ENCODE measurements around the gene COPG2.

DNA sequence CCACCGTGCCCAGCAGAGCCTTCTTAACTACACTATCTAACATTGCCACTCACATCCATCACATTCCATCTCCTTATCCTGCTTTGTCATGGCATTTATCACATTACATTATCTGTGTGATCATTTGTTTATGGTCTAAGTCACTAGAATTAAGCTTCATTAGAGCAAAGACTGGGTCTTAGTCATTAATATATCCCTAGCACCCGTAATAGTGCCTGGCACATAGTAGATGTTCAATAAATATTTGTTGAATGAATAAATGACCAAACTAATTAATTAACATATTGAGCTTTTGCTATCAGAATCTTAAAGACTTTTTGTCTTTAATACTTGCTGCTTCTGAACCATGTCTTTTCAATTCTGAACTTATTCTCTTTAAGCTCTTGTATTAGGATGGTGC, 5.9 kb upstream of the COPG2 start:
- TF ChIP-seq, protein P1, sequence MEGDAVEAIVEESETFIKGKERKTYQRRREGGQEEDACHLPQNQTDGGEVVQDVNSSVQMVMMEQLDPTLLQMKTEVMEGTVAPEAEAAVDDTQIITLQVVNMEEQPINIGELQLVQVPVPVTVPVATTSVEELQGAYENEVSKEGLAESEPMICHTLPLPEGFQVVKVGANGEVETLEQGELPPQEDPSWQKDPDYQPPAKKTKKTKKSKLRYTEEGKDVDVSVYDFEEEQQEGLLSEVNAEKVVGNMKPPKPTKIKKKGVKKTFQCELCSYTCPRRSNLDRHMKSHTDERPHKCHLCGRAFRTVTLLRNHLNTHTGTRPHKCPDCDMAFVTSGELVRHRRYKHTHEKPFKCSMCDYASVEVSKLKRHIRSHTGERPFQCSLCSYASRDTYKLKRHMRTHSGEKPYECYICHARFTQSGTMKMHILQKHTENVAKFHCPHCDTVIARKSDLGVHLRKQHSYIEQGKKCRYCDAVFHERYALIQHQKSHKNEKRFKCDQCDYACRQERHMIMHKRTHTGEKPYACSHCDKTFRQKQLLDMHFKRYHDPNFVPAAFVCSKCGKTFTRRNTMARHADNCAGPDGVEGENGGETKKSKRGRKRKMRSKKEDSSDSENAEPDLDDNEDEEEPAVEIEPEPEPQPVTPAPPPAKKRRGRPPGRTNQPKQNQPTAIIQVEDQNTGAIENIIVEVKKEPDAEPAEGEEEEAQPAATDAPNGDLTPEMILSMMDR (conservative IDR thresholded peaks at IDR 0.05 in 1 of 2, IDR thresholded peaks at IDR 0.05 in 1 of 2; ENCODE audit: low read depth in 1 of 2, low read length in 2 of 2) = no peak
- no peak for TF ChIP-seq EZH2 (IDR thresholded peaks at IDR 0.05; ENCODE audit: low read length, missing control alignments)

Data from fibroblast of lung (primary cell).